GM19438 (cell line): Measurements from ENCODE around the gene RAB29.
A peak's percentile ranks its signal among the peaks of the same experiment; 100 is the strongest.

ENCODE experiments used
- ATAC-seq: cut with Tn5 transposase; IDR thresholded peaks from one replicate; pipeline ENCODE4 v1.9.1; 2021; ENCODE audit warnings: low read depth; ENCODE audit not compliant: unreplicated experiment

Gene RAB29

GRCh38 chr1:205767248-205767647 lies 8.0 kb downstream of the RAB29 start:
- ATAC-seq = no peak

GRCh38 chr1:205766570-205766969 lies 8.7 kb downstream of the RAB29 start:
- no peak for ATAC-seq

- ATAC-seq = no peak
Measured at GRCh38 chr1:205766038-205766437, 9.2 kb downstream of the RAB29 start.

GRCh38 chr1:205764578-205764977 lies 10.7 kb downstream of the RAB29 start:
- no peak for ATAC-seq

- no peak for ATAC-seq
Measured at GRCh38 chr1:205763980-205764379, 11.3 kb downstream of the RAB29 start.

GRCh38 chr1:205760606-205761005 lies 14.7 kb downstream of the RAB29 start:
- no peak for ATAC-seq

GRCh38 chr1:205756552-205756951 lies 18.7 kb downstream of the RAB29 start:
- no peak for ATAC-seq

GRCh38 chr1:205754857-205755256 lies 20.4 kb downstream of the RAB29 start:
- no peak for ATAC-seq

- ATAC-seq = no peak
Measured at GRCh38 chr1:205751036-205751651, 24.1 kb downstream of the RAB29 start.

GRCh38 chr1:205750138-205751035 lies 24.9 kb downstream of the RAB29 start, which contains the start of gene NUCKS1:
Gene NUCKS1, minus strand, starts transcription at chr1:205750182. Its CDS starts 209 bp downstream, at chr1:205749973.
- ATAC-seq = peak; percentile 75

- peak; percentile 73 for ATAC-seq
Measured at GRCh38 chr1:205749234-205750137, 25.8 kb downstream of the RAB29 start.

GRCh38 chr1:205748403-205749233 lies 26.7 kb downstream of the RAB29 start:
- ATAC-seq = peak; percentile 25

GRCh38 chr1:205746757-205747412 lies 28.4 kb downstream of the RAB29 start:
- ATAC-seq = no peak

GRCh38 chr1:205744403-205744802 lies 30.9 kb downstream of the RAB29 start:
- ATAC-seq = no peak

- ATAC-seq = no peak
Measured at GRCh38 chr1:205743977-205744376, 31.3 kb downstream of the RAB29 start.

GRCh38 chr1:205741681-205742080 lies 33.6 kb downstream of the RAB29 start:
- no peak for ATAC-seq

- ATAC-seq = no peak
Measured at GRCh38 chr1:205739348-205740160, 35.7 kb downstream of the RAB29 start.

- ATAC-seq = no peak
Measured at GRCh38 chr1:205735218-205735617, 40.1 kb downstream of the RAB29 start.
